HEK293 (cell line): ENCODE results near the gene LIMA1.
A peak's percentile ranks its signal among the peaks of the same experiment; 100 is the strongest.

Experiments used
- GLI4 ChIP-seq: fragments of 450-650 bp; formaldehyde crosslinking; IDR thresholded peaks from 2 replicates; pipeline ENCODE4 v1.5.1; 2016; ENCODE audit warnings: missing biosample characterization, missing genetic modification characterization
- HOXD13 ChIP-seq: sonication (generic); formaldehyde crosslinking; IDR thresholded peaks from 2 replicates; pipeline ENCODE4 v1.8.0; 2022; ENCODE audit warnings: missing genetic modification reagents, borderline replicate concordance
- KLF1 ChIP-seq: fragments of 450-650 bp; formaldehyde crosslinking; IDR thresholded peaks from 2 replicates; pipeline ENCODE4 v1.5.1; 2016; ENCODE audit warnings: missing biosample characterization, missing genetic modification characterization
- KLF10 ChIP-seq: fragments of 450-650 bp; IDR thresholded peaks from 2 replicates; pipeline ENCODE4 v1.5.1; 2018; ENCODE audit warnings: missing biosample characterization, mild to moderate bottlenecking, missing genetic modification characterization
- MEIS1 ChIP-seq: sonication (generic); formaldehyde crosslinking; IDR thresholded peaks from 2 replicates; pipeline ENCODE4 v1.8.1; 2022; ENCODE audit warnings: missing genetic modification reagents, mild to moderate bottlenecking, borderline replicate concordance
- ZBTB20 ChIP-seq: fragments of 450-650 bp; formaldehyde crosslinking; IDR thresholded peaks from 2 replicates; pipeline ENCODE4 v1.5.1; 2016; ENCODE audit warnings: missing biosample characterization, missing genetic modification characterization
- ZNF157 ChIP-seq: fragments of 450-650 bp; formaldehyde crosslinking; IDR thresholded peaks from 2 replicates; pipeline ENCODE4 v1.5.1; 2016; ENCODE audit warnings: missing biosample characterization, missing genetic modification characterization
- ZNF16 ChIP-seq: fragments of 450-650 bp; formaldehyde crosslinking; IDR thresholded peaks from 2 replicates; pipeline ENCODE4 v1.5.1; 2016; ENCODE audit warnings: low read depth, missing biosample characterization, missing genetic modification characterization
- ZNF18 ChIP-seq: fragments of 450-650 bp; formaldehyde crosslinking; IDR thresholded peaks from 2 replicates; pipeline ENCODE4 v1.5.1; 2016; ENCODE audit warnings: missing biosample characterization, missing genetic modification characterization
- ZNF239 ChIP-seq: fragments of 450-650 bp; formaldehyde crosslinking; IDR thresholded peaks from 2 replicates; pipeline ENCODE4 v1.5.1; 2016; ENCODE audit warnings: missing biosample characterization, missing genetic modification characterization
- ZNF24 ChIP-seq: fragments of 450-650 bp; formaldehyde crosslinking; IDR thresholded peaks from 2 replicates; pipeline ENCODE4 v1.5.1; 2016; ENCODE audit warnings: missing biosample characterization, missing genetic modification characterization
- ZNF266 ChIP-seq: fragments of 450-650 bp; formaldehyde crosslinking; IDR thresholded peaks from 2 replicates; pipeline ENCODE4 v1.5.1; 2016; ENCODE audit warnings: missing biosample characterization, missing genetic modification characterization, low read depth
- ZNF335 ChIP-seq: fragments of 450-650 bp; formaldehyde crosslinking; conservative IDR thresholded peaks from 2 replicates; pipeline ENCODE4 v1.5.1; 2016; ENCODE audit warnings: missing biosample characterization, missing genetic modification characterization
- ZNF366 ChIP-seq: fragments of 450-650 bp; formaldehyde crosslinking; conservative IDR thresholded peaks from 2 replicates; pipeline ENCODE4 v1.5.1; 2016; ENCODE audit warnings: missing biosample characterization, missing genetic modification characterization
- ZNF37A ChIP-seq: fragments of 450-650 bp; IDR thresholded peaks from 2 replicates; pipeline ENCODE4 v1.5.1; 2018; ENCODE audit warnings: missing biosample characterization, missing genetic modification characterization
- ZNF416 ChIP-seq: fragments of 450-650 bp; formaldehyde crosslinking; IDR thresholded peaks from 2 replicates; pipeline ENCODE4 v1.5.1; 2016; ENCODE audit warnings: missing biosample characterization, missing genetic modification characterization
- ZNF449 ChIP-seq: fragments of 450-650 bp; formaldehyde crosslinking; IDR thresholded peaks from 2 replicates; pipeline ENCODE4 v1.5.1; 2017; ENCODE audit warnings: missing biosample characterization, mild to moderate bottlenecking, missing genetic modification characterization, moderate library complexity
- ZNF488 ChIP-seq: fragments of 450-650 bp; formaldehyde crosslinking; IDR thresholded peaks from 2 replicates; pipeline ENCODE4 v1.5.1; 2016; ENCODE audit warnings: missing biosample characterization, missing genetic modification characterization
- ZNF529 ChIP-seq: fragments of 450-650 bp; formaldehyde crosslinking; IDR thresholded peaks from 2 replicates; pipeline ENCODE4 v1.5.1; 2017; ENCODE audit warnings: missing genetic modification characterization, missing biosample characterization; ENCODE audit not compliant: insufficient replicate concordance
- ZNF660 ChIP-seq: fragments of 450-650 bp; IDR thresholded peaks from 2 replicates; pipeline ENCODE4 v1.5.1; 2018; ENCODE audit warnings: missing biosample characterization, mild to moderate bottlenecking, missing genetic modification characterization
- ZNF76 ChIP-seq: fragments of 450-650 bp; formaldehyde crosslinking; IDR thresholded peaks from 2 replicates; pipeline ENCODE4; 2016; ENCODE audit warnings: low read depth, missing biosample characterization, missing genetic modification characterization, borderline replicate concordance
- ZNF776 ChIP-seq: fragments of 450-650 bp; formaldehyde crosslinking; IDR thresholded peaks from 2 replicates; pipeline ENCODE4 v1.5.0; 2017; ENCODE audit warnings: missing biosample characterization, missing genetic modification characterization, borderline replicate concordance
- ZNF837 ChIP-seq: fragments of 450-650 bp; formaldehyde crosslinking; IDR thresholded peaks from 2 replicates; pipeline ENCODE4 v1.5.1; 2016; ENCODE audit warnings: missing biosample characterization, missing genetic modification characterization
- ZNF843 ChIP-seq: fragments of 450-650 bp; formaldehyde crosslinking; IDR thresholded peaks from 2 replicates; pipeline ENCODE4 v1.5.1; 2016; ENCODE audit warnings: missing biosample characterization, missing genetic modification characterization
- ZXDB ChIP-seq: fragments of 450-650 bp; formaldehyde crosslinking; IDR thresholded peaks from 2 replicates; pipeline ENCODE4 v1.5.1; 2016; ENCODE audit warnings: missing biosample characterization, missing genetic modification characterization
- TF ChIP-seq, protein P1 (sequence below): fragments of 450-650 bp; formaldehyde crosslinking; IDR thresholded peaks from 2 replicates; pipeline ENCODE4 v1.5.1; 2016; ENCODE audit warnings: missing biosample characterization, missing genetic modification characterization
- TF ChIP-seq, protein P2 (sequence below): fragments of 450-650 bp; formaldehyde crosslinking; IDR thresholded peaks from 2 replicates; pipeline ENCODE4 v1.5.1; 2017; ENCODE audit warnings: missing biosample characterization, missing genetic modification characterization
- TF ChIP-seq, protein P3 (sequence below): fragments of 450-650 bp; formaldehyde crosslinking; IDR thresholded peaks from 2 replicates; pipeline ENCODE4 v1.5.1; 2016; ENCODE audit warnings: missing biosample characterization, missing genetic modification characterization, low read depth

LIMA1 gene

DNA sequence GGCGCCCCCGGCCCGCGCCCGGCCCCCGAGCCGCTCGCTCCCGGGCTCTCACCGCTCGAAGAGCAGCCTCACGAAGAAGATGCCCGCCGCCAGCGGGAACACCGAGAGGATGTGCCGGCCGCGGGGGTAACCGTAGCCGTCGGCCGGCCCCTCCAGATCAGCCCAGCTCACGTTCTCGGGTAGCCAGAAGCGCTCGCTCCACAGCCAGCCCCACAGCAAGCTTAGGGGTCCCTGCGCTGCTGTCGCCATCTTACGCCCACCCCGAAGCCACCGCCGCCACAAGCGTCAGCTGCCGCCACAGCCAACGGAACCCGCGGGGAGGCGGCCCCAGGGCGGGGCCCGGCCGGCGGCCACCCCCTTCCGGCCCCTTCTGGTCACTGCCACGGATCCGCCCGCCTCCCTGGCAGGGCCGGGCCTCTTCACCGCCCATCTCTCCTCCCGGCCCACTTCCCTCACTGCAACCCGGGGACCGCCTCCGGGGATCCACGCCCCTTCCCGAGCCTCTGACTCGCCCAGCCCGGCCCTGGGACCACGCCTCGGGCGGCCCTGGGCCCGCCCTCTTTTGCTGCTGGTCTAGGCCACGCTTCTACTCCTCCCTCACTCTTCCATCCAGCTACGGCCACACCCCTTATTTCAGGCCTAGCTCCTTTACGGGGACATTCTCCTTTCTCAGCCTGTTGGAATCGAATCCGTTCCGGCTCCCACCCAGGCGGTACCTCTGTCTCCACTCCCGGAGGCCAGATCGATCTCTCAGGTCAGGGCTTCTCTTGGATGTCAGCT is 116.1 kb downstream of the LIMA1 start, which contains the start of gene CERS5 (continued):
- TF ChIP-seq ZNF76 (peak; percentile 36; the same call in 1 of the 2 replicates), ZNF24 (tag by site-specific recombination) (no peak; the same call in 1 of the 2 replicates), ZNF843 (no peak), MEIS1 (CRISPR knock-in tag) (no peak), ZNF776 (tag by site-specific recombination) (no peak), KLF10 (peak; percentile 99), ZNF416 (tag by site-specific recombination) (no peak), ZXDB (tag by site-specific recombination) (peak; percentile 79; the same call in 1 of the 2 replicates), ZNF239 (no peak), ZNF660 (tag by site-specific recombination) (peak; percentile 43), ZNF266 (tag by site-specific recombination) (no peak), ZNF529 (tag by site-specific recombination) (no peak), GLI4 (tag by site-specific recombination) (0 out of 2 replicates have a peak, but pooled peaks have one; percentile 21), ZNF18 (no peak; the same call in 1 of the 2 replicates), ZNF16 (tag by site-specific recombination) (no peak), ZNF366 (tag by site-specific recombination) (peak; percentile 98), ZNF449 (tag by site-specific recombination) (no peak), ZNF488 (tag by site-specific recombination) (no peak), ZNF837 (no peak), ZNF37A (tag by site-specific recombination) (no peak), ZNF335 (peak; percentile 16; the same call in 1 of the 2 replicates), KLF1 (peak; percentile 99), HOXD13 (no peak), ZNF157 (tag by site-specific recombination) (no peak), ZBTB20 (peak; percentile 100)
- TF ChIP-seq, protein P1, sequence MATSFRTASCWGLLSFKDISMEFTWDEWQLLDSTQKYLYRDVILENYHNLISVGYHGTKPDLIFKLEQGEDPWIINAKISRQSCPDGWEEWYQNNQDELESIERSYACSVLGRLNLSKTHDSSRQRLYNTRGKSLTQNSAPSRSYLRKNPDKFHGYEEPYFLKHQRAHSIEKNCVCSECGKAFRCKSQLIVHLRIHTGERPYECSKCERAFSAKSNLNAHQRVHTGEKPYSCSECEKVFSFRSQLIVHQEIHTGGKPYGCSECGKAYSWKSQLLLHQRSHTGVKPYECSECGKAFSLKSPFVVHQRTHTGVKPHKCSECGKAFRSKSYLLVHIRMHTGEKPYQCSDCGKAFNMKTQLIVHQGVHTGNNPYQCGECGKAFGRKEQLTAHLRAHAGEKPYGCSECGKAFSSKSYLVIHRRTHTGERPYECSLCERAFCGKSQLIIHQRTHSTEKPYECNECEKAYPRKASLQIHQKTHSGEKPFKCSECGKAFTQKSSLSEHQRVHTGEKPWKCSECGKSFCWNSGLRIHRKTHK = no peak
- TF ChIP-seq, protein P2, sequence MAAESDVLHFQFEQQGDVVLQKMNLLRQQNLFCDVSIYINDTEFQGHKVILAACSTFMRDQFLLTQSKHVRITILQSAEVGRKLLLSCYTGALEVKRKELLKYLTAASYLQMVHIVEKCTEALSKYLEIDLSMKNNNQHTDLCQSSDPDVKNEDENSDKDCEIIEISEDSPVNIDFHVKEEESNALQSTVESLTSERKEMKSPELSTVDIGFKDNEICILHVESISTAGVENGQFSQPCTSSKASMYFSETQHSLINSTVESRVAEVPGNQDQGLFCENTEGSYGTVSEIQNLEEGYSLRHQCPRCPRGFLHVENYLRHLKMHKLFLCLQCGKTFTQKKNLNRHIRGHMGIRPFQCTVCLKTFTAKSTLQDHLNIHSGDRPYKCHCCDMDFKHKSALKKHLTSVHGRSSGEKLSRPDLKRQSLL (tag by site-specific recombination) = no peak
- TF ChIP-seq, protein P3, sequence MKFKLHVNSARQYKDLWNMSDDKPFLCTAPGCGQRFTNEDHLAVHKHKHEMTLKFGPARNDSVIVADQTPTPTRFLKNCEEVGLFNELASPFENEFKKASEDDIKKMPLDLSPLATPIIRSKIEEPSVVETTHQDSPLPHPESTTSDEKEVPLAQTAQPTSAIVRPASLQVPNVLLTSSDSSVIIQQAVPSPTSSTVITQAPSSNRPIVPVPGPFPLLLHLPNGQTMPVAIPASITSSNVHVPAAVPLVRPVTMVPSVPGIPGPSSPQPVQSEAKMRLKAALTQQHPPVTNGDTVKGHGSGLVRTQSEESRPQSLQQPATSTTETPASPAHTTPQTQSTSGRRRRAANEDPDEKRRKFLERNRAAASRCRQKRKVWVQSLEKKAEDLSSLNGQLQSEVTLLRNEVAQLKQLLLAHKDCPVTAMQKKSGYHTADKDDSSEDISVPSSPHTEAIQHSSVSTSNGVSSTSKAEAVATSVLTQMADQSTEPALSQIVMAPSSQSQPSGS = no peak
